GM18511 (cell line): ENCODE data around the gene BAIAP2L2.
"Not testable (repeated sequence)": the region's sequence is repeated elsewhere in the genome, so short reads cannot be mapped to it uniquely, and the experiment has no call there.

Experiments
- ATAC-seq: cut with Tn5 transposase; IDR thresholded peaks from one replicate; pipeline ENCODE4 v1.9.1; 2021; ENCODE audit warnings: mild to moderate bottlenecking, moderate library complexity; ENCODE audit not compliant: unreplicated experiment

Gene BAIAP2L2

GRCh38 chr22:38110008-38110862 lies at the start of gene BAIAP2L2:
Gene BAIAP2L2, minus strand, starts transcription at chr22:38110684. Its CDS starts 159 bp downstream, at chr22:38110525.
- no peak for ATAC-seq

- no peak for ATAC-seq
Observed at GRCh38 chr22:38155703-38156102, 45.2 kb upstream of the BAIAP2L2 start.

GRCh38 chr22:38154563-38154915 lies 44.1 kb upstream of the BAIAP2L2 start:
- ATAC-seq, result not testable (repeated sequence)

- no peak for ATAC-seq
Observed at GRCh38 chr22:38153821-38154562, 43.5 kb upstream of the BAIAP2L2 start.

GRCh38 chr22:38151126-38151500 lies 40.6 kb upstream of the BAIAP2L2 start:
- ATAC-seq, result no peak

GRCh38 chr22:38148245-38148644 lies 37.8 kb upstream of the BAIAP2L2 start:
- no peak for ATAC-seq

GRCh38 chr22:38146166-38146565 lies 35.7 kb upstream of the BAIAP2L2 start:
- not testable (repeated sequence) for ATAC-seq

GRCh38 chr22:38144025-38144405 lies 33.5 kb upstream of the BAIAP2L2 start:
- ATAC-seq, result no peak

- ATAC-seq, result no peak
Observed at GRCh38 chr22:38142606-38143005, 32.1 kb upstream of the BAIAP2L2 start.

GRCh38 chr22:38141217-38141973 lies 30.9 kb upstream of the BAIAP2L2 start:
- no peak for ATAC-seq

- ATAC-seq, result no peak
Observed at GRCh38 chr22:38139901-38140300, 29.4 kb upstream of the BAIAP2L2 start.

- no peak for ATAC-seq
Observed at GRCh38 chr22:38138961-38139360, 28.5 kb upstream of the BAIAP2L2 start.

- no peak for ATAC-seq
Observed at GRCh38 chr22:38137876-38138687, 27.6 kb upstream of the BAIAP2L2 start.

- ATAC-seq, result no peak
Observed at GRCh38 chr22:38136607-38137006, 26.1 kb upstream of the BAIAP2L2 start.

- no peak for ATAC-seq
Observed at GRCh38 chr22:38135133-38135706, 24.7 kb upstream of the BAIAP2L2 start.

GRCh38 chr22:38133331-38133730 lies 22.8 kb upstream of the BAIAP2L2 start:
- ATAC-seq, result no peak

GRCh38 chr22:38132794-38133193 lies 22.3 kb upstream of the BAIAP2L2 start:
- ATAC-seq, result no peak

GRCh38 chr22:38132136-38132535 lies 21.7 kb upstream of the BAIAP2L2 start:
- ATAC-seq, result no peak

- no peak for ATAC-seq
Observed at GRCh38 chr22:38131399-38131798, 20.9 kb upstream of the BAIAP2L2 start.

- ATAC-seq, result no peak
Observed at GRCh38 chr22:38129856-38130255, 19.4 kb upstream of the BAIAP2L2 start.
